H9 (cell line): ENCODE measurements around the gene GLB1L2. TPM values are rescaled to one million over a fixed set of nuclear protein-coding genes. Genes with fewer than 3 reads are reported as not detected.

Experiments used
- DNase-seq: peaks from one replicate; pipeline ENCODE4 v3.0.0-alpha.2; 2017
- H2AFZ ChIP-seq: one replicate; pipeline ENCODE4 v1.6.1; 2013; ENCODE audit warnings: mild to moderate bottlenecking, low read length, control low read depth, moderate library complexity
- H2AK5ac ChIP-seq: 2 replicates; pipeline ENCODE4 v1.6.1; 2013; ENCODE audit warnings: low read length, control low read depth, mixed read lengths; ENCODE audit not compliant: insufficient read length
- H2BK120ac ChIP-seq: one replicate; pipeline ENCODE4 v1.6.1; 2013; ENCODE audit warnings: low read depth, mild to moderate bottlenecking, low read length, control low read depth, inconsistent platforms; ENCODE audit not compliant: poor library complexity, severe bottlenecking
- H2BK12ac ChIP-seq: 2 replicates; pipeline ENCODE4 v1.6.1; 2013; ENCODE audit warnings: low read length, control low read depth, mixed read lengths, low read depth; ENCODE audit not compliant: insufficient read length
- H2BK15ac ChIP-seq: 2 replicates; pipeline ENCODE4 v1.6.1; 2013; ENCODE audit warnings: low read depth, low read length, control low read depth
- H2BK20ac ChIP-seq: one replicate; pipeline ENCODE4 v1.6.1; 2013; ENCODE audit warnings: low read depth, mild to moderate bottlenecking, low read length, control low read depth, inconsistent platforms; ENCODE audit not compliant: poor library complexity, severe bottlenecking
- H2BK5ac ChIP-seq: 2 replicates; pipeline ENCODE4 v1.6.1; 2013; ENCODE audit warnings: low read length, control low read depth, mixed read lengths; ENCODE audit not compliant: insufficient read length
- H3K14ac ChIP-seq: 2 replicates; pipeline ENCODE4 v1.6.1; 2013; ENCODE audit warnings: low read length, control low read depth; ENCODE audit not compliant: insufficient read depth
- H3K18ac ChIP-seq: 2 replicates; pipeline ENCODE4 v1.6.1; 2013; ENCODE audit warnings: low read depth, mild to moderate bottlenecking, mixed read lengths, low read length, control low read depth; ENCODE audit not compliant: insufficient read length
- H3K23ac ChIP-seq: 2 replicates; pipeline ENCODE4 v1.6.1; 2013; ENCODE audit warnings: low read length, control low read depth, mixed read lengths, low read depth; ENCODE audit not compliant: insufficient read length
- H3K23me2 ChIP-seq: 2 replicates; pipeline ENCODE4 v1.6.1; 2013; ENCODE audit warnings: low read depth, mild to moderate bottlenecking, mixed read lengths, low read length, control low read depth; ENCODE audit not compliant: insufficient read length, poor library complexity, severe bottlenecking
- H3K27ac ChIP-seq: 2 replicates; pipeline ENCODE4 v1.5.1; 2013; ENCODE audit warnings: low read length, control low read depth, mixed read lengths, low read depth; ENCODE audit not compliant: insufficient read length
- H3K27me3 ChIP-seq: 2 replicates; pipeline ENCODE4 v1.6.1; 2013; ENCODE audit warnings: low read length, control low read depth, inconsistent platforms; ENCODE audit not compliant: insufficient read depth
- H3K4ac ChIP-seq: 2 replicates; pipeline ENCODE4 v1.6.1; 2013; ENCODE audit warnings: low read depth, mild to moderate bottlenecking, control low read depth, inconsistent platforms, low read length, moderate library complexity
- H3K4me1 ChIP-seq: 2 replicates; pipeline ENCODE4 v1.6.1; 2013; ENCODE audit warnings: low read length, control low read depth, inconsistent platforms; ENCODE audit not compliant: insufficient read depth
- H3K4me2 ChIP-seq: 2 replicates; pipeline ENCODE4 v1.6.1; 2013; ENCODE audit warnings: low read length, control low read depth, mixed read lengths; ENCODE audit not compliant: insufficient read length, insufficient read depth
- H3K56ac ChIP-seq: 2 replicates; pipeline ENCODE4 v1.6.1; 2013; ENCODE audit warnings: low read depth, mild to moderate bottlenecking, mixed read lengths, low read length, control low read depth; ENCODE audit not compliant: insufficient read length
- H3K79me1 ChIP-seq: 2 replicates; pipeline ENCODE4 v1.6.1; 2013; ENCODE audit warnings: low read depth, mild to moderate bottlenecking, moderate library complexity, low read length, control low read depth, inconsistent platforms; ENCODE audit not compliant: insufficient read depth, poor library complexity, severe bottlenecking
- H3K79me2 ChIP-seq: 2 replicates; pipeline ENCODE4 v1.6.1; 2013; ENCODE audit warnings: low read length, control low read depth, inconsistent platforms; ENCODE audit not compliant: insufficient read depth
- H3K9ac ChIP-seq: 2 replicates; pipeline ENCODE4 v1.6.1; 2013; ENCODE audit warnings: low read length, control low read depth, mixed read lengths; ENCODE audit not compliant: insufficient read length; ENCODE audit errors: extremely low read depth
- H3K9me3 ChIP-seq: one replicate; pipeline ENCODE4 v1.6.1; 2013; ENCODE audit warnings: low read depth, low read length, inconsistent platforms; ENCODE audit not compliant: control insufficient read depth
- H3T11ph ChIP-seq: one replicate; pipeline ENCODE4 v1.6.1; 2013; ENCODE audit warnings: mild to moderate bottlenecking, low read length, control low read depth, inconsistent platforms
- H4K20me1 ChIP-seq: one replicate; pipeline ENCODE4 v1.6.1; 2013; ENCODE audit not compliant: control insufficient read depth, insufficient read length, insufficient read depth
- H4K5ac ChIP-seq: 2 replicates; pipeline ENCODE4 v1.6.1; 2013; ENCODE audit warnings: low read depth, mild to moderate bottlenecking, mixed read lengths, low read length, control low read depth; ENCODE audit not compliant: insufficient read length
- H4K8ac ChIP-seq: replicated peaks from 2 replicates; pipeline ENCODE4 v1.6.1; 2013; ENCODE audit warnings: low read length, control low read depth, mixed read lengths, low read depth; ENCODE audit not compliant: insufficient read length
- H4K91ac ChIP-seq: 2 replicates; pipeline ENCODE4 v1.6.1; 2013; ENCODE audit warnings: low read depth, mild to moderate bottlenecking, moderate library complexity, mixed read lengths, low read length, control low read depth; ENCODE audit not compliant: insufficient read length
- H3K27ac Mint-ChIP-seq, 3 experiments: 2 replicates in 2 of 3; 3 replicates in 1 of 3; pipeline ENCODE4 v1.8.0; 2020 to 2021; ENCODE audit warnings: mixed read lengths in 3 of 3, mild to moderate bottlenecking in 1 of 3, moderate library complexity in 1 of 3
- H3K27me3 Mint-ChIP-seq: 2 replicates; pipeline ENCODE4 v1.8.0; 2021; ENCODE audit warnings: low read depth, mild to moderate bottlenecking, moderate library complexity, mixed read lengths
- H3K36me3 Mint-ChIP-seq, 3 experiments: 2 replicates in 2 of 3; 3 replicates in 1 of 3; pipeline ENCODE4 v1.8.0; 2020 to 2021; ENCODE audit warnings: low read depth in 3 of 3, mixed read lengths in 3 of 3; ENCODE audit not compliant: insufficient read depth in 1 of 3
- H3K4me1 Mint-ChIP-seq, 2 experiments: 2 replicates each; pipeline ENCODE4 v1.8.0; 2020; ENCODE audit warnings: mixed read lengths in 2 of 2
- H3K4me3 Mint-ChIP-seq, 2 experiments: 2 replicates in 1 of 2; 3 replicates in 1 of 2; pipeline ENCODE4 v1.8.0; 2020 to 2021; ENCODE audit warnings: mild to moderate bottlenecking in 2 of 2, mixed read lengths in 2 of 2, moderate library complexity in 1 of 2
- H3K9me3 Mint-ChIP-seq, 2 experiments: 2 replicates in 1 of 2; 3 replicates in 1 of 2; pipeline ENCODE4 v1.8.0; 2020; ENCODE audit warnings: mild to moderate bottlenecking in 2 of 2, mixed read lengths in 2 of 2, moderate library complexity in 1 of 2
- CTCF ChIP-seq: fragments of 200-600 bp; sonication (generic); conservative IDR thresholded peaks from 3 replicates; pipeline ENCODE4 v1.8.0; 2021; ENCODE audit warnings: antibody characterized with exemption, mild to moderate bottlenecking
- WGBS: extraction: QIAGEN DNeasy Blood & Tissue Kit; methylation state at CpG from one replicate; pipeline ENCODE4 v1.1.7; 2013; ENCODE audit warnings: missing lambda C conversion rate, low lambda C conversion rate, mixed read lengths; ENCODE audit not compliant: insufficient read length; ENCODE audit errors: extremely low coverage; 5-methylcytosine and 5-hydroxymethylcytosine counted together
- total RNA-seq: library from RNA; stranded (reverse); gene quantifications from 2 replicates; pipeline ENCODE4 v1.2.1, GENCODE V29; 2021

Gene GLB1L2
- total RNA-seq, 1 experiment from 2014 or later, result 2.4 TPM

- Histone ChIP-seq H3K27ac (no peak overlapping the region), H3T11ph (no peak overlapping the region), H2AFZ (no peak overlapping the region), H3K9ac (no peak overlapping the region), H3K18ac (no peak overlapping the region), H2BK15ac (no peak overlapping the region), H2AK5ac (no peak overlapping the region), H3K56ac (no peak overlapping the region), H2BK5ac (no peak overlapping the region), H3K4me1 (0 out of 2 replicates have a peak, but pooled peaks cover 3% of the 10 kb centered on the region), H2BK20ac (no peak overlapping the region), H2BK12ac (no peak overlapping the region), H4K5ac (no peak overlapping the region), H4K91ac (no peak overlapping the region), H3K79me2 (no peaks in the 10 kb centered on the region), H3K23me2 (no peaks in the 10 kb centered on the region), H3K14ac (no peak overlapping the region; the same call in 1 of the 2 replicates), H3K4ac (no peak overlapping the region), H3K4me2 (no peak overlapping the region), H3K9me3 (no peaks in the 10 kb centered on the region), H3K23ac (no peak overlapping the region), H3K27me3 (no peaks in the 10 kb centered on the region), H4K8ac (no peak overlapping the region), H3K79me1 (no peaks in the 10 kb centered on the region), H2BK120ac (no peak overlapping the region), H4K20me1 (no peaks in the 10 kb centered on the region)
- DNase-seq, result no peak
- no CpG with 5 or more reads among the region's 15 CpGs for WGBS
- no peak for TF ChIP-seq CTCF
- Mint-ChIP-seq H3K4me1 (peaks cover 3% of the 10 kb centered on the region in 2 experiments; a peak in 1 of 4 replicates), H3K27me3 (peaks cover 34% of the 10 kb centered on the region), H3K4me3 (no peak overlapping the region), H3K36me3 (no peaks in the 10 kb centered on the region), H3K9me3 (no peaks in the 10 kb centered on the region), H3K27ac (no peak overlapping the region)
Observed at GRCh38 chr11:134338068-134338467, 6.3 kb downstream of the GLB1L2 start.
